ENCODE data around the gene ATXN10. TPM values are rescaled to one million over a fixed set of nuclear protein-coding genes. Genes with fewer than 3 reads are reported as not detected.

ATXN10 gene
- polyA plus RNA-seq, 3 donors, result 60.1 to 106 (median 92.4) TPM

DNA sequence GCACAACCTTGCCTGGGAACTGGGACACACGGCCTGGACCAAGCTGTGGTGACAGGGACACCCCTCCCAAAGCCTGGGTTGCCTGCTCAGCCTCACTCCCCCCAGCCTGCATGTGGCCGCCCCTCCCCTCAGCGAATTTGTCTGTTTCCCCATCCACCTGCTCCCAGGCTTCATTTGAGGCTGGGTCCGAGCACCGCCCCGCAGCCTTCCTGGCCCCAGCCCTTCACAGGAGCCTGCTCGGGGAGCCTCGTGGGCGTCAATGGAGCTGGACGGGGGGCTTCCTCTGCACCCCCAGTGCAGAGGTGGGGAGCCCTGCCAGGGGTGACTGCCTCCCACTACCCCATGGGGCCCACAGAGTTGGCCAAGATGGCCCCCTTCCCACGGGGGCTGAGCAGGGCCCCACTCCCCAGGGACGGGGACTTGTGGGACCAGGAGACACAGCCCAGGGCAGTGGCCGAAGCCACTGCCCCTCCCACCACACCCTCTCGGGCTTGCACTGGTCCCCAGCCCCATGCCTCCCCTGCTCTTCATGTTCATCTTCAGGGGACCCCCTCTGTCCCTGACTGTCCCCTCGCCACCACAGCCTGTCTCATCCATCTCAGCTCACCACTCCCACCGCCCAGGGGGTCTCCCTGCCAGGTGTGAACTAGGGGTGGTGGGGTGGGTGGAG lies 213.7 kb downstream of the ATXN10 start:
- no peaks in the 10 kb centered on the region for H3K4me1 Mint-ChIP-seq
- no peak overlapping the region for H3K27ac ChIP-seq (ENCODE audit: low read depth in 1 of 2, low read length in 2 of 2)
- peaks cover 5 to 41% of the 10 kb centered on the region in 2 donors for H3K27me3 ChIP-seq (ENCODE audit: control insufficient read depth in 2 of 2, insufficient read depth in 2 of 2, low read length in 2 of 2)
- H3K9me3 Mint-ChIP-seq, result peaks cover 0 to 8% (median 2%) of the 10 kb centered on the region in 7 donors
- no peak overlapping the region for H3K27ac Mint-ChIP-seq
- no peaks in the 10 kb centered on the region for H3K36me3 Mint-ChIP-seq
- H3K4me1 ChIP-seq (ENCODE audit: control insufficient read depth in 1 of 2, insufficient read depth in 2 of 2, low read length in 2 of 2), result no peaks in the 10 kb centered on the region
- peaks cover 36 to 56% (median 46%) of the 10 kb centered on the region in 3 donors for H3K27me3 Mint-ChIP-seq (ENCODE audit: low read depth in 3 of 3)
- intact Hi-C loops (cut with micrococcal nuclease), result no loop called here
- no peaks in the 10 kb centered on the region for H3K9me3 ChIP-seq (replicated peaks in 1 of 2; ENCODE audit: control insufficient read depth in 1 of 2, insufficient read depth in 1 of 2, low read length in 2 of 2)
- H3K4me3 Mint-ChIP-seq, result no peak overlapping the region
- H3K79me2 ChIP-seq (ENCODE audit: insufficient read depth, low read length), result no peaks in the 10 kb centered on the region
- H3K4me2 ChIP-seq (replicated peaks; ENCODE audit: extremely low read depth, low read length, poor library complexity, severe bottlenecking), result no peak overlapping the region
- H3K9ac ChIP-seq (ENCODE audit: insufficient read depth, low read length, poor library complexity, severe bottlenecking), result no peak overlapping the region
- no peaks in the 10 kb centered on the region for H3K36me3 ChIP-seq (replicated peaks in 1 of 2; ENCODE audit: control insufficient read depth in 1 of 2, insufficient read depth in 2 of 2, low read length in 2 of 2)
- no peak overlapping the region for H3K4me3 ChIP-seq (replicated peaks in 1 of 3; ENCODE audit: low read depth in 2 of 3, low read length in 3 of 3)
- WGBS (ENCODE audit: insufficient coverage), result 89% methylated on average over 10 of the region's 16 CpGs
- TF ChIP-seq, protein P1, sequence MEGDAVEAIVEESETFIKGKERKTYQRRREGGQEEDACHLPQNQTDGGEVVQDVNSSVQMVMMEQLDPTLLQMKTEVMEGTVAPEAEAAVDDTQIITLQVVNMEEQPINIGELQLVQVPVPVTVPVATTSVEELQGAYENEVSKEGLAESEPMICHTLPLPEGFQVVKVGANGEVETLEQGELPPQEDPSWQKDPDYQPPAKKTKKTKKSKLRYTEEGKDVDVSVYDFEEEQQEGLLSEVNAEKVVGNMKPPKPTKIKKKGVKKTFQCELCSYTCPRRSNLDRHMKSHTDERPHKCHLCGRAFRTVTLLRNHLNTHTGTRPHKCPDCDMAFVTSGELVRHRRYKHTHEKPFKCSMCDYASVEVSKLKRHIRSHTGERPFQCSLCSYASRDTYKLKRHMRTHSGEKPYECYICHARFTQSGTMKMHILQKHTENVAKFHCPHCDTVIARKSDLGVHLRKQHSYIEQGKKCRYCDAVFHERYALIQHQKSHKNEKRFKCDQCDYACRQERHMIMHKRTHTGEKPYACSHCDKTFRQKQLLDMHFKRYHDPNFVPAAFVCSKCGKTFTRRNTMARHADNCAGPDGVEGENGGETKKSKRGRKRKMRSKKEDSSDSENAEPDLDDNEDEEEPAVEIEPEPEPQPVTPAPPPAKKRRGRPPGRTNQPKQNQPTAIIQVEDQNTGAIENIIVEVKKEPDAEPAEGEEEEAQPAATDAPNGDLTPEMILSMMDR (IDR thresholded peaks at IDR 0.05), result no peak
- no peak overlapping the region for H2AFZ ChIP-seq (ENCODE audit: insufficient read depth, low read depth, low read length, poor library complexity, severe bottlenecking)
- no peak for DNase-seq
- H4K20me1 ChIP-seq (ENCODE audit: insufficient read depth, low read length), result no peaks in the 10 kb centered on the region

DNA sequence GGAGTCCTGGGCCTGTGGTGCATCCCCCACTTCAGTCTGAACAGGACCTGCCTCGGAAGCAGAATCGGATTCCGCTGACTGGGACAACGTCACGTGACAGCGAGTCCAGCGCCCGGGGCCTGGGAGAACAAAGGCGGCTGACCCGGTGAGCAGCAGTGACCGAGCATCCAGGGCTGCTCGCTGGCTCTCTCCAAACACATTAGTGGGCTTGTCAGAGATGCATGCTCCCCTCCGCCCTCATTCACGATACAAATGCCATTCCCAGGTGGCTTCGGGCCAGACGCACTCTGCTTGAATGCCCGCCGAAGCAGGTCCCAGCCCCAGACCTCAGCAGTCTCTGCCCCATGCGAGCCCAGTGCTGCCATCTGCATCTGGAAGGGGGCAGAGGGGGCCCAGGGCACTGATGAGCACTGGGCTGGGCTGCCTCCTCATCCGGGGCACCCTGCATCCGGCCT lies 214.3 kb downstream of the ATXN10 start:
- H3K4me3 Mint-ChIP-seq, result no peak overlapping the region

More for the DNA sequence above, 214.3 kb downstream of the ATXN10 start:
- no peaks in the 10 kb centered on the region for H3K79me2 ChIP-seq (ENCODE audit: insufficient read depth, low read length)
- no peaks in the 10 kb centered on the region for H3K9me3 ChIP-seq (replicated peaks in 1 of 2; ENCODE audit: control insufficient read depth in 1 of 2, insufficient read depth in 1 of 2, low read length in 2 of 2)
- H2AFZ ChIP-seq (ENCODE audit: insufficient read depth, low read depth, low read length, poor library complexity, severe bottlenecking), result no peak overlapping the region
- no peak overlapping the region for H3K4me3 ChIP-seq (replicated peaks in 1 of 3; ENCODE audit: low read depth in 2 of 3, low read length in 3 of 3)
- no peak overlapping the region for H3K27ac Mint-ChIP-seq
- no peak overlapping the region for H3K9ac ChIP-seq (ENCODE audit: insufficient read depth, low read length, poor library complexity, severe bottlenecking)
- H3K36me3 Mint-ChIP-seq, result no peaks in the 10 kb centered on the region
- H3K27ac ChIP-seq (ENCODE audit: low read depth in 1 of 2, low read length in 2 of 2), result no peak overlapping the region
- no peaks in the 10 kb centered on the region for H3K4me1 ChIP-seq (ENCODE audit: control insufficient read depth in 1 of 2, insufficient read depth in 2 of 2, low read length in 2 of 2)
- H3K27me3 Mint-ChIP-seq (ENCODE audit: low read depth in 3 of 3), result peaks cover 32 to 53% (median 43%) of the 10 kb centered on the region in 3 donors
- H4K20me1 ChIP-seq (ENCODE audit: insufficient read depth, low read length), result no peaks in the 10 kb centered on the region
- WGBS (ENCODE audit: insufficient coverage), result 93% methylated on average over 21 of the region's 21 CpGs
- peaks cover 0 to 39% of the 10 kb centered on the region in 2 donors for H3K27me3 ChIP-seq (ENCODE audit: control insufficient read depth in 2 of 2, insufficient read depth in 2 of 2, low read length in 2 of 2)
- peaks cover 0 to 6% (median 2%) of the 10 kb centered on the region in 7 donors for H3K9me3 Mint-ChIP-seq
- H3K4me2 ChIP-seq (replicated peaks; ENCODE audit: extremely low read depth, low read length, poor library complexity, severe bottlenecking), result no peak overlapping the region
- no peaks in the 10 kb centered on the region for H3K4me1 Mint-ChIP-seq
- TF ChIP-seq, protein P1 (IDR thresholded peaks at IDR 0.05), result no peak
- H3K36me3 ChIP-seq (replicated peaks in 1 of 2; ENCODE audit: control insufficient read depth in 1 of 2, insufficient read depth in 2 of 2, low read length in 2 of 2), result no peaks in the 10 kb centered on the region
- intact Hi-C loops (cut with micrococcal nuclease), result no loop called here
- no peak for DNase-seq

Measured in CD14-positive monocyte (primary cell).